Heart left ventricle (tissue), 16 donors: ENCODE results near the gene PTPRN2. TPM values are rescaled to one million over a fixed set of nuclear protein-coding genes. Genes with fewer than 3 reads are reported as not detected.

ENCODE experiments used
- ATAC-seq, 4 donors: fragments of 200-7000 bp; cut with Tn5 transposase; one replicate each; pipeline ENCODE4 v1.9.1; 2020 to 2022; ENCODE audit warnings: moderate library complexity in 4 of 4, mild to moderate bottlenecking in 3 of 4, moderate number of reproducible peaks in 1 of 4
- DNase-seq, 5 donors: peaks; one replicate each; pipeline ENCODE4 v3.0.0-alpha.2; 2020
- H3K27ac ChIP-seq, 12 donors: fragments of 200-600 bp; sonication (generic) in 4 of 12; one replicate each; pipeline versions ENCODE4 v1.5.0 to v1.8.0; 2016 to 2022; ENCODE audit warnings: mild to moderate bottlenecking in 2 of 12
- H3K27me3 ChIP-seq, 9 donors: fragments of 200-600 bp; sonication (generic) in 2 of 9; one replicate each; pipeline versions ENCODE4 v1.5.1 to v1.8.0; 2016 to 2022; ENCODE audit warnings: mild to moderate bottlenecking in 3 of 9
- H3K36me3 ChIP-seq, 9 donors: fragments of 200-600 bp; sonication (generic) in 2 of 9; one replicate each; pipeline versions ENCODE4 v1.5.0 to v1.8.0; 2018 to 2022; ENCODE audit warnings: mild to moderate bottlenecking in 2 of 9
- H3K4me1 ChIP-seq, 12 donors: fragments of 200-600 bp; sonication (generic) in 4 of 12; one replicate each; pipeline versions ENCODE4 v1.5.0 to v1.8.0; 2016 to 2022; ENCODE audit warnings: mild to moderate bottlenecking in 3 of 12
- H3K4me3 ChIP-seq, 12 donors: fragments of 200-600 bp; sonication (generic) in 4 of 12; one replicate each; pipeline versions ENCODE4 v1.5.0 to v1.8.0; 2017 to 2022; ENCODE audit warnings: mild to moderate bottlenecking in 9 of 12, moderate library complexity in 4 of 12
- H3K9me3 ChIP-seq, 12 donors: fragments of 200-600 bp; sonication (generic) in 4 of 12; one replicate each; pipeline versions ENCODE4 v1.5.0 to v1.8.0; 2016 to 2022; ENCODE audit warnings: mild to moderate bottlenecking in 1 of 12
- CTCF ChIP-seq, 12 donors: fragments of 200-600 bp; sonication (generic) in 4 of 12; IDR thresholded peaks; one replicate each; pipeline versions ENCODE4 v1.5.0 to v1.8.0; 2018 to 2022; ENCODE audit warnings: antibody characterized with exemption in 12 of 12, mild to moderate bottlenecking in 5 of 12
- POLR2A ChIP-seq, 2 donors: fragments of 450-650 bp; IDR thresholded peaks; one replicate each; pipeline ENCODE4 v1.6.1; 2017; ENCODE audit warnings: antibody characterized with exemption in 2 of 2, mild to moderate bottlenecking in 2 of 2, moderate library complexity in 2 of 2
- WGBS, 4 donors: extraction: QIAGEN DNeasy Blood & Tissue Kit in 2 of 4; methylation state at CpG; one replicate each; pipeline versions ENCODE4 v1.1.5 to v1.1.7; 2013 to 2018; 5-methylcytosine and 5-hydroxymethylcytosine counted together
- intact Hi-C, 10 donors: fragments of 100-400 bp; cut with DNase I; formaldehyde crosslinking; loops; one replicate each; pipeline versions ENCODE4 v1.11.1 to v1.14.2; 2022
- polyA plus RNA-seq, 2 donors: library from polyadenylated mRNA; stranded (reverse); fragments of 200-250 nt; gene quantifications; one replicate each; pipeline ENCODE4 v1.2.3, GENCODE V29; 2013
- total RNA-seq, 9 donors: library from RNA; depleted of rRNA in 2 of 9; stranded (reverse); fragments of >200 nt in 2 of 9; fragmentation: NEBNext Ultra II Directional in 3 of 9; extraction: Animal tissue kit (Norgen Biotek cat#: 25700) in 3 of 9; gene quantifications; one replicate each; pipeline versions ENCODE4 v1.1.0 to v1.2.4, GENCODE V29; 2016 to 2023
- donor health status: ischemic (EF 13 %, LVEDD 7.1; RV severe dilation, severe dysfunction).
- donor health status: healthy with polysubstance abuse.
- donor health status: DM: no; HTN: yes; CAD: no.
- donor health status: DM: no; HTN: no; CAD: no.
- donor health status: ischemic (EF 25% LVEDD 6.9; RV normal size, moderate dysfunction).
- donor health status: ischemic (EF 25% LVEDD 5.7; RV mildly dilated, moderate dysfunction).
- donor health status: healthy.
- donor health status: DM: yes; HTN: yes; CAD: no.
- donor health status: ischemic (EF 35%, LVEDD 5.7; RV mildly dilated, moderate dysfunction).
- donor health status: nonischemic (EF 11% LVEDD 7.7; RV severe dilation, severe dysfunction).
- donor health status: DM: yes; HTN: yes; CAD: no.
- donor health status: PGD.
- donor health status: ischemic (EF 29% LVEDD 5.4; RV normal size, mild dysfunction).
- donor health status: nonischemic (EF 23%, LVEDD 6.1; RV moderate dilation, normal function).

Gene PTPRN2
- total and polyA plus RNA-seq, 11 donors, result 0.61 to 2.3 (median 1.3) TPM

- Histone ChIP-seq H3K4me1 (no peaks in the 10 kb centered on the region), H3K27ac (no peak overlapping the region), H3K36me3 (no peaks in the 10 kb centered on the region), H3K9me3 (no peaks in the 10 kb centered on the region), H3K4me3 (no peak overlapping the region), H3K27me3 (peaks cover 0 to 10% (median 0%) of the 10 kb centered on the region in 9 donors)
- intact Hi-C loops, result no loop called here
- 82 to 92% (median 86%) methylated on average over 6 of the region's 6 CpGs for whole genome bisulfite sequencing, 4 donors
- ATAC-seq (no peak), DNase-seq (no peak)
- TF ChIP-seq CTCF (IDR thresholded peaks at IDR 0.05), result no peak
- TF ChIP-seq POLR2A (IDR thresholded peaks at IDR 0.05), result no peak
Measured at GRCh38 chr7:157764193-157764592, 823.4 kb downstream of the PTPRN2 start.

- no peak overlapping the region for H3K4me3 ChIP-seq
- H3K27me3 ChIP-seq, result peaks cover 0 to 6% (median 0%) of the 10 kb centered on the region in 9 donors
- TF ChIP-seq CTCF (IDR thresholded peaks at IDR 0.05) (no peak), POLR2A (IDR thresholded peaks at IDR 0.05) (no peak)
- peak in 1 of 5 donors; percentile 46 for DNase-seq
- ATAC-seq, result no peak
- WGBS, 4 donors, result 82 to 87% (median 85%) methylated on average over 12 to 14 of the region's 14 CpGs
- H3K36me3 ChIP-seq, result no peaks in the 10 kb centered on the region
- H3K9me3 ChIP-seq, result no peaks in the 10 kb centered on the region
- intact Hi-C loops, result no loop called here
- no peaks in the 10 kb centered on the region for H3K4me1 ChIP-seq
- H3K27ac ChIP-seq, result no peak overlapping the region
Measured at GRCh38 chr7:157763279-157764000, 824.2 kb downstream of the PTPRN2 start.

- Histone ChIP-seq H3K9me3 (no peaks in the 10 kb centered on the region), H3K4me3 (no peak overlapping the region), H3K27me3 (peaks cover 0 to 4% (median 0%) of the 10 kb centered on the region in 9 donors), H3K36me3 (no peaks in the 10 kb centered on the region), H3K27ac (no peak overlapping the region), H3K4me1 (no peaks in the 10 kb centered on the region)
- 92 to 97% (median 94%) methylated on average over 13 of the region's 13 CpGs for WGBS, 4 donors
- DNase-seq (peak in 1 of 5 donors; percentile 8), ATAC-seq (no peak)
- TF ChIP-seq POLR2A (IDR thresholded peaks at IDR 0.05), result no peak
- TF ChIP-seq CTCF (IDR thresholded peaks at IDR 0.05), result no peak
- intact Hi-C loops, result no loop called here
Measured at GRCh38 chr7:157762824-157763223, 824.8 kb downstream of the PTPRN2 start.

GRCh38 chr7:157760004-157760730, 827.5 kb downstream of the PTPRN2 start:
- 56 to 67% (median 57%) methylated on average over 15 to 17 of the region's 17 CpGs for WGBS, 4 donors
- Histone ChIP-seq H3K9me3 (no peaks in the 10 kb centered on the region), H3K27me3 (peaks cover 0 to 10% (median 0%) of the 10 kb centered on the region in 9 donors), H3K4me1 (no peaks in the 10 kb centered on the region), H3K36me3 (no peaks in the 10 kb centered on the region), H3K27ac (no peak overlapping the region), H3K4me3 (no peak overlapping the region)
- no peak for TF ChIP-seq POLR2A (IDR thresholded peaks at IDR 0.05)
- no peak for TF ChIP-seq CTCF (IDR thresholded peaks at IDR 0.05)
- DNase-seq (peak in 1 of 5 donors; percentile 1), ATAC-seq (no peak)
- intact Hi-C loops, result no loop called here
